ENCODE results near the gene EMC8.

The EMC8 gene

DNA sequence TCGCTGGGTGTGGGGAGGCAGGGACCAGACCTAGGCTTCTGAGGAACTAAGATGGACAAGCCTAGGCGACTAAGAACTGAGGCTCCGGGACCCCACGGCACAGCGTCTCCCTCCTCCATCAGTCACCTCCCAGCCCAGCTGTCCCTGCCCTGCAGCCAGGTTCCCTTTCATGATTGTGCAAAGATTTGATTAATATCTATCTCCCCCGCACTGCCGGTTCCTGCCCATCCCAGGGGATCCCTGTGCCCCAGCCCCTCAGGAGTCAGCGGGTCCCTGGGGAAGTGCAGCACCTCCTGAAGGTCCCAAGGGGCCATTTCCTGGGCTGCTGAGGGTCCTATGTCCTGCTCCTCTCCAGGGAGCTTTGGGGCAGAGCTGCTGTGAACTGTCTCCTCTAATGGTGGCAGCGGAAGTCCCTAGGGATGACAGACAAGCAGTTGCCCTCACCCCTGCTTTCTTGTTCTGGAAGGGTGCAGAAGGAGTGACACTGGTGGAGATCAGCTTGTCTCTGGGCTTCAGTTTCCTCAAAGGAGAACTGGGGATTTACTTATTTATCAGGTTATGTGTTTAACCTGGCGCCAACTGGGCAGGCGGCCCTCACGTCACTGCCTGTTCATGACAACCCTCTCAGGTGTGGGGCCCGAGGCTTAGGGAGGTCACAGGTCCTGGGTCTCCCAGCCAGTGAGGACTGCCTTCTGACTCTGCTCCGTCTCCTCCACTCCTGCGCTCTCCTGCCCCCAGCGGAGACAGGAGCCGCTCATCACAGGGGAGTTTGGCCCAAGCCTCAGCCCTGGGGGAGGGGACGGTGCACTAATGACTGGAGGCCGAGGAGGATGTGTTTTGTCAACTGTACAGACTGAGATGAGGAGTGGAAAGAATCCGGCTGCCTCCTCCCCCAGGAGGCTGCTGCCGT, 46.6 kb downstream of the EMC8 start:
- peak; percentile 72 for DNase-seq

GRCh38 chr16:85751698-85752501, 47.4 kb downstream of the EMC8 start:
- no peak for DNase-seq

- peak; percentile 47 for DNase-seq
Observed at GRCh38 chr16:85750827-85751697, 48.3 kb downstream of the EMC8 start, which contains the start of gene C16orf74. Gene C16orf74, minus strand, starts transcription at chr16:85751096. Its CDS starts 15,879 bp downstream, at chr16:85735217.

DNA sequence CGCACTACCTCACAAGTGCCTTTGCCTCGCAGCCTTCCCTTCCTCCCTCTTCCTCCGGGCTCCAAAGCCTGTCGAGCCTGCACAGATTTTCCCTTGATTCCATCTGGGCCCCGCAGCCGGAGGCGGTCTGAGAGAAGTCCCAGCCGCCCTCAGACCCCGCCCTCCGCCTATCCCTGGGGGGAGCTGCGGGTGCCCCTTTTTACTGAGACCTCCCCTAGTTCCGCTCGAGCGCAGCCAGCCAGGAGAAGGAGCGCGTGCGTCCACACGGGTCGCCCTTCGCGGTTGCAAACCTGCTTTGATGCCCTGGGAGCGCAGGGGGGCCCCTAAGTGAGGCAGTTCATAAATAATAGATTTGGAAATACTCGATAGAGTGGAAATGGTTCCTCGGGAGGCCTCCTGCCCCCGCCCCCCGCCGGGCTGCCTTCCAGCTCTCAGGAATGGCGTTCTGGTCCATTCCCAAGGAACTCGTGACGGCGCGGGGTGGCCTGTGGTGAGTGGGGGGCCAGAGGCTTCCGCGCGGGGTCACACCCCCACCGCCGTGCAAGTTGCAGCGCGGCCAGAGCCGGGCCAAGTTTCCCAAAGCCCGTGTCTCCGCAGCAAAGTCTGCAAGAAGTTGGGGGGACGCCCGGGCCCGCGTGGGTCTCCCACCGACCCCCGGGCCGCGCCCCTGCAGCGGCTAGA, 49.1 kb downstream of the EMC8 start:
- DNase-seq: peak; percentile 79

DNA sequence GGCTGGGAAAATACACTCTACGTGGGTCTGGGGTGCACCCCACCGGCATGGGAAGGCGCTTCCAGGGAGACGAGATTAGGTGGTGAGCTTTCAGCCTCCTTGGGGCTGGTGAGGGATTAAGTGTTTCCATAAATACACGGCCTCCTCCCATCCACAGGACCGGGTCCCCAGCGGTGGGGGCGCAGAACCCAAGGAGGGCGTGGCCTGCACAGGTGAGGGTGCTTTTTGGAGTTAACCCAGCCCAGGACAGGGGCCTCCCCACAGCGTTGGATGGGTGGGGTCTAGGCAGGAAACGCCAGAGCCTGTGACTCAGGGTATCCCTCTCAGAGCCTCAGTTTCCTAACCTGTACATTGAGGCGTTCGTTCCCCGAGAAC, 49.6 kb downstream of the EMC8 start:
- peak; percentile 20 for DNase-seq

DNA sequence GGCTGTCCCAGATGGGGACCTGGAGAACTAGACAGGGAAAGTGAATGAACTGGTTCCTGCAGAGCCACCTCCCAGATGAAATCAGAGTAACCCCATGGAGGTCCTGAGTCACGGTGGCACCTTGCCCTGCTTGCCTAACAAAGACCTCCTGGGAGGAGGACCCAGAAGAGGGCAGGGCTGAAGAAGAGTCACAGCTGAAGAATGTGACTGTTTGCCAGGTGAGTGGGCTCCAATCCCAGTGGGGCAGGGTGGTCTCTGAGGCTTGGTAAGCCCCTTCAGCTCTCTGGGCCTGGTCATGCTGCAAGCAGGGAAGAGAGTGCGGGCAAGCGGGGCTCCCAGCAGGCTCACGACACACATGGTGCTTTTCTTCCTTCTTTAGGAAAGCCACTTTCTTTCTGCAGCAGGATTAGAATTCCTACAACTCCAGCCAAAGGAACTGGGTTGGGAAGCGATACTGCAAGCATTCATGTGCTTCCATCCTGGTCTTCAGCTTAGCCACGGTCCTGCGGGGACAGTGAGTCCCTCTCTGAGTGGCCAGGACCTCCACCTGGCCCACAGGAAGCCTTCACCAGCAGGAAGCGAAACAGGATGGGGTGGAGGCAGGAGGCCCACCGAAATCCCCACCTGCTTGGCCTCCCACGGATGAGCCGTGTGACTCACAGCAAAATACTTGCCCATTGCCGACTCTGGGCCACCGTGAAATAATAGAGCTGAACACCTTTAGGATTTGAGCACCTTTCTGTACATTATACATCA, 52.7 kb downstream of the EMC8 start:
- DNase-seq: no peak

DNA sequence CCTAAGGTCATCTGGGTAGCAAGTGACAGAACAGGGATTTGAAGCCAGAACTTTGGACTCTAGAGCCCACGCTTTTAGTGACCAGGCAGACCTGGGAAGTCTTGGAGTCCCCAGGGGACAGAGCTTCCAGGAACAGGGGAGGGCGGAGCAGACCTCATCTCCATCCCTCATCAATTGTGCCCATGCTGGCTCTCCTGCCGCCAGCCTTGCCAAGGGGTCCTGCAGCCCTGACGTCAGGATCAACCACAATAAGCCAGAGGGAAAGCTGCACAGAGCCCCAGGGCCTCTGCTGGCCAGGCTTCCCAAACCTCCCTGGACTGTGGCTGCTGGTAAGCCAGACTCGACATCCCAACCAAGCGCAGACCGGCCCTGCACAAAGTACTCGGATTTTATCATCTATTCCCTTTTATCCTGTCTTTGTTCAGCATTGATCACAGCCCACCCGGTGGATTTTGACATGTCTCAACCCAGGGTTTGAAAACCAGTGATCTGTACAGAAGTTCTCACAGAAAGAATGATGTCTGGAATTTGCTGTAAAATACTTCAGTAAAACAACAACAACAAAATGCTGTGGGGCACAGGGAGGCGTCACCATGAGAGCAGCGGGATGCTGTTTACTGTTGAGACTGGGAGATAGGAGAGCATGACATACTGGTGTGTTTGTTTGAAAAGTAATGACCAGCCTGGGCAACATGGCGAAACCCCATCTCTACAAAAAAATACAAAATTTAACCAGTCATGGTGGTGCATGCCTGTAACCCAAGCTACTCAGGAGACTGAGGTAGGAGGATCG, 60.2 kb downstream of the EMC8 start:
- no peak for DNase-seq

DNA sequence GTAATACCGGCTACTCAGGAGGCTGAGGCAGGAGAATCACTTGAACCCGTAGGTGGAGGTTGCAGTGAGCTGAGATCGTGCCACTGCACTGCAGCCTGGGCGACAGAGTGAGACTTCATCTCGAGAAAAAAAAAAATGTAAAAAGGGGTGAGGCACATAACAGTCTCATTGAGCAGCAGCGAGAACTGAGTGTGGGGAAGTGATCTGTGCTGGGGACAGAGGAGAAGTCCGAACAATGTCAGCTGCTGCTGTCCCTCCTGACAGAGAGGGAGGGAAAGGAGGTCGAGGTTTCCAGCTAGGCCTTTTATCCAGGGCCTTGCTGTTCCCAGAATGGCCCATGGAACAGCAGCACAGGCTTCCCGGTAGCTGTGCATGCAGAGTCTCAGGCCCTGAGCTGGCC, 62.4 kb downstream of the EMC8 start:
- no peak for DNase-seq

DNA sequence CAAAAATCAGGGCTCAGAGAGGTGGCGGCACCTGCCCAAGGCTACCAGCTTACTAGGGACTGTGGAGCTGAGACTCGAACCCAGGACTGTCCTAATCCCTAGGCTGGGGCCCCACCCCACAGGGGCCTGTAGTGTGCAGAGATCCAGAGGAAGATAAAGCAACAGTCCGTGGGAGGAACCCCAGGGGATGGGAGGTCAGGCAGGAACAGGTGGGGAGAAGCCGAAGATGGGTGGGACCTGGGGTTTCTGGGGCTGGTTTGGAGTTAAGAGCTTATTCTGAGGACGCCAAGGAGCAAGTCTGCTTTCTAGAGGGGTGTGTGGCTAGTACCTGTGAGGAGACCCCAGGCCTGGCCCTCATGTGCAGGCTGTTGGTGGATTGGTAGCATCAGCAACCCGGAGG, 63.4 kb downstream of the EMC8 start:
- DNase-seq: no peak

DNA sequence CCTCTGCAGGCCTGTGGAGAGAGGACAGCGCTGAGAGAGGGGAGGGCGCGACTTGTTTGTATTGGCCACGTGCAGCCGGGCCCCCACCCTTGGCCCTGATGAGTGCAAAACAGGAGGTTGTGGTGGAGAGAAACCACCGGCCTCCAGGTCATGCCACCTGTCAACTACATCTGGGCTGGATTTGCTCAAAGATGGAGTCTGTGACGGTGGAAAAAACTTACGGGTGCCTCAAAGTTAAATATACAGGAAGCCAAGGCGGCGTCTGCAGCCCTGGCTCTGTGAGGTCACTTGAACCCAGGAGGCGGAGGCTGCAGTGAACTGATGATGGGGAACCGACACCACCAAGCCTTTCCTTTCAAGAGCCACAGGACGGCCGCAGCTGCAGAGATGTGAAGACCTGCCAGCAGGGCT, 64.1 kb downstream of the EMC8 start:
- DNase-seq: no peak

GRCh38 chr16:85734311-85735017, 64.9 kb downstream of the EMC8 start:
- DNase-seq: no peak

DNA sequence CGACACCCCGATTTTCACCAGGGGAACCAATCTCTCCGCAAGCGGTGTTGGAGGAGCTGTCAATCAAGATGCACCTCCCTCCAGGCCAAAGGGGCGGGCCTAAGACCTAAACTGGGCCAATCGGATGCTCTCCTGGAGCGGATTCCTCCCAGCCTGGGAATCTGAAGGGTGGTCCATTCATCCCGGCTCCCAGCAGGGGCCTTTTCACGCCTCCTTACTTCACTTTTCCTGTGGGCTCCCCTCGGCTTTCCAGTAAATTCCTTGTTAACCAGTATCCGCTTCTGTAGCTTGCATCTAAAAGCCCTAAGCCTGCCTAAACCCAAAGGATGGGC, 65.5 kb downstream of the EMC8 start:
- DNase-seq: peak; percentile 69

- DNase-seq: no peak
Observed at GRCh38 chr16:85733155-85733838, 66.0 kb downstream of the EMC8 start.

- DNase-seq: no peak
Observed at GRCh38 chr16:85731179-85731578, 68.2 kb downstream of the EMC8 start.

GRCh38 chr16:85730186-85730465, 69.2 kb downstream of the EMC8 start:
- no peak for DNase-seq

DNA sequence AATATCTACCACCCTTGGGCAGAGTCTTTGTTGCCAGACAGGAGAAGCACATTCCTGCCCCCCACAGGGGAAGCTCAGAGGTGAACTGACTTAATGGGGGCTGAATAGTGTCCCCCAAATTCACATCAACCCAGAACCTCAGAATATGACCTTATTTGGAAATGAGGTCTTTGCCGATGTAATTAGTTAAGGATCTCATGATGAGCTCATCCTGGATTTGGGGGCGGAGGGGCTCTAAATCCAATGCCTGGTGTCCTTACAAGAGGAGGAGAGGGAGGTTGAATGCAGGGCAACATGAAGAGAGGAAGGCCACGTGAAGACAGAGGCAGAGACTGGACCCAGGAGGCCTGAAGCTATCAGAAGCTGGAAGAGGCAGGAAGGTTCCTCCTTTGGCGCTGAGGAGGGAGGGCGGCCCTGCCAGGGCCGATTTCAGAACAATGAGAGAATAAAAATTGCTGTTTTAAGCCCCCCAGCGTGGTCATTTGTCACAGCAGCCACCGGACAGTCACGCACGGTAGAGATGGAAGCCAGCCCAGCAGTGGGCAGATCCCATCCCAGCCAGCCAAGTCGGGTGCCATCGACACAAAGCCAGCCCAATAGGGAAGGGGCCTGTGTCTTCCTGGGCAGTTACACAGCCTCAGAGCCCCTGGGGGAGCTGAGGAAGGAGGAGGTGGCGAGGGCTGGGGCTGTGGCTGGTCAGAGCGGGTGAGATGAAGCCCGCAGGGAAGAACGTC, 69.7 kb downstream of the EMC8 start:
- DNase-seq: no peak

GRCh38 chr16:85728879-85729278, 70.5 kb downstream of the EMC8 start:
- no peak for DNase-seq
